H9 (cell line): ENCODE results near the gene USP12. TPM values are rescaled to one million over a fixed set of nuclear protein-coding genes. Genes with fewer than 3 reads are reported as not detected.

ENCODE experiments used
- DNase-seq: peaks from one replicate; pipeline ENCODE4 v3.0.0-alpha.2; 2017
- H2AFZ ChIP-seq: one replicate; pipeline ENCODE4 v1.6.1; 2013; ENCODE audit warnings: mild to moderate bottlenecking, low read length, control low read depth, moderate library complexity
- H2AK5ac ChIP-seq: 2 replicates; pipeline ENCODE4 v1.6.1; 2013; ENCODE audit warnings: low read length, control low read depth, mixed read lengths; ENCODE audit not compliant: insufficient read length
- H2BK120ac ChIP-seq: one replicate; pipeline ENCODE4 v1.6.1; 2013; ENCODE audit warnings: low read depth, mild to moderate bottlenecking, low read length, control low read depth, inconsistent platforms; ENCODE audit not compliant: poor library complexity, severe bottlenecking
- H2BK12ac ChIP-seq: 2 replicates; pipeline ENCODE4 v1.6.1; 2013; ENCODE audit warnings: low read length, control low read depth, mixed read lengths, low read depth; ENCODE audit not compliant: insufficient read length
- H2BK15ac ChIP-seq: 2 replicates; pipeline ENCODE4 v1.6.1; 2013; ENCODE audit warnings: low read depth, low read length, control low read depth
- H2BK20ac ChIP-seq: one replicate; pipeline ENCODE4 v1.6.1; 2013; ENCODE audit warnings: low read depth, mild to moderate bottlenecking, low read length, control low read depth, inconsistent platforms; ENCODE audit not compliant: poor library complexity, severe bottlenecking
- H2BK5ac ChIP-seq: 2 replicates; pipeline ENCODE4 v1.6.1; 2013; ENCODE audit warnings: low read length, control low read depth, mixed read lengths; ENCODE audit not compliant: insufficient read length
- H3K14ac ChIP-seq: 2 replicates; pipeline ENCODE4 v1.6.1; 2013; ENCODE audit warnings: low read length, control low read depth; ENCODE audit not compliant: insufficient read depth
- H3K18ac ChIP-seq: 2 replicates; pipeline ENCODE4 v1.6.1; 2013; ENCODE audit warnings: low read depth, mild to moderate bottlenecking, mixed read lengths, low read length, control low read depth; ENCODE audit not compliant: insufficient read length
- H3K23ac ChIP-seq: 2 replicates; pipeline ENCODE4 v1.6.1; 2013; ENCODE audit warnings: low read length, control low read depth, mixed read lengths, low read depth; ENCODE audit not compliant: insufficient read length
- H3K23me2 ChIP-seq: 2 replicates; pipeline ENCODE4 v1.6.1; 2013; ENCODE audit warnings: low read depth, mild to moderate bottlenecking, mixed read lengths, low read length, control low read depth; ENCODE audit not compliant: insufficient read length, poor library complexity, severe bottlenecking
- H3K27ac ChIP-seq: 2 replicates; pipeline ENCODE4 v1.5.1; 2013; ENCODE audit warnings: low read length, control low read depth, mixed read lengths, low read depth; ENCODE audit not compliant: insufficient read length
- H3K27me3 ChIP-seq: 2 replicates; pipeline ENCODE4 v1.6.1; 2013; ENCODE audit warnings: low read length, control low read depth, inconsistent platforms; ENCODE audit not compliant: insufficient read depth
- H3K4ac ChIP-seq: 2 replicates; pipeline ENCODE4 v1.6.1; 2013; ENCODE audit warnings: low read depth, mild to moderate bottlenecking, control low read depth, inconsistent platforms, low read length, moderate library complexity
- H3K4me1 ChIP-seq: 2 replicates; pipeline ENCODE4 v1.6.1; 2013; ENCODE audit warnings: low read length, control low read depth, inconsistent platforms; ENCODE audit not compliant: insufficient read depth
- H3K4me2 ChIP-seq: 2 replicates; pipeline ENCODE4 v1.6.1; 2013; ENCODE audit warnings: low read length, control low read depth, mixed read lengths; ENCODE audit not compliant: insufficient read length, insufficient read depth
- H3K56ac ChIP-seq: 2 replicates; pipeline ENCODE4 v1.6.1; 2013; ENCODE audit warnings: low read depth, mild to moderate bottlenecking, mixed read lengths, low read length, control low read depth; ENCODE audit not compliant: insufficient read length
- H3K79me1 ChIP-seq: 2 replicates; pipeline ENCODE4 v1.6.1; 2013; ENCODE audit warnings: low read depth, mild to moderate bottlenecking, moderate library complexity, low read length, control low read depth, inconsistent platforms; ENCODE audit not compliant: insufficient read depth, poor library complexity, severe bottlenecking
- H3K79me2 ChIP-seq: 2 replicates; pipeline ENCODE4 v1.6.1; 2013; ENCODE audit warnings: low read length, control low read depth, inconsistent platforms; ENCODE audit not compliant: insufficient read depth
- H3K9ac ChIP-seq: 2 replicates; pipeline ENCODE4 v1.6.1; 2013; ENCODE audit warnings: low read length, control low read depth, mixed read lengths; ENCODE audit not compliant: insufficient read length; ENCODE audit errors: extremely low read depth
- H3K9me3 ChIP-seq: one replicate; pipeline ENCODE4 v1.6.1; 2013; ENCODE audit warnings: low read depth, low read length, inconsistent platforms; ENCODE audit not compliant: control insufficient read depth
- H3T11ph ChIP-seq: one replicate; pipeline ENCODE4 v1.6.1; 2013; ENCODE audit warnings: mild to moderate bottlenecking, low read length, control low read depth, inconsistent platforms
- H4K20me1 ChIP-seq: one replicate; pipeline ENCODE4 v1.6.1; 2013; ENCODE audit not compliant: control insufficient read depth, insufficient read length, insufficient read depth
- H4K5ac ChIP-seq: 2 replicates; pipeline ENCODE4 v1.6.1; 2013; ENCODE audit warnings: low read depth, mild to moderate bottlenecking, mixed read lengths, low read length, control low read depth; ENCODE audit not compliant: insufficient read length
- H4K8ac ChIP-seq: replicated peaks from 2 replicates; pipeline ENCODE4 v1.6.1; 2013; ENCODE audit warnings: low read length, control low read depth, mixed read lengths, low read depth; ENCODE audit not compliant: insufficient read length
- H4K91ac ChIP-seq: 2 replicates; pipeline ENCODE4 v1.6.1; 2013; ENCODE audit warnings: low read depth, mild to moderate bottlenecking, moderate library complexity, mixed read lengths, low read length, control low read depth; ENCODE audit not compliant: insufficient read length
- H3K27ac Mint-ChIP-seq, 3 experiments: 2 replicates in 2 of 3; 3 replicates in 1 of 3; pipeline ENCODE4 v1.8.0; 2020 to 2021; ENCODE audit warnings: mixed read lengths in 3 of 3, mild to moderate bottlenecking in 1 of 3, moderate library complexity in 1 of 3
- H3K27me3 Mint-ChIP-seq: 2 replicates; pipeline ENCODE4 v1.8.0; 2021; ENCODE audit warnings: low read depth, mild to moderate bottlenecking, moderate library complexity, mixed read lengths
- H3K36me3 Mint-ChIP-seq, 3 experiments: 2 replicates in 2 of 3; 3 replicates in 1 of 3; pipeline ENCODE4 v1.8.0; 2020 to 2021; ENCODE audit warnings: low read depth in 3 of 3, mixed read lengths in 3 of 3; ENCODE audit not compliant: insufficient read depth in 1 of 3
- H3K4me1 Mint-ChIP-seq, 2 experiments: 2 replicates each; pipeline ENCODE4 v1.8.0; 2020; ENCODE audit warnings: mixed read lengths in 2 of 2
- H3K4me3 Mint-ChIP-seq, 2 experiments: 2 replicates in 1 of 2; 3 replicates in 1 of 2; pipeline ENCODE4 v1.8.0; 2020 to 2021; ENCODE audit warnings: mild to moderate bottlenecking in 2 of 2, mixed read lengths in 2 of 2, moderate library complexity in 1 of 2
- H3K9me3 Mint-ChIP-seq, 2 experiments: 2 replicates in 1 of 2; 3 replicates in 1 of 2; pipeline ENCODE4 v1.8.0; 2020; ENCODE audit warnings: mild to moderate bottlenecking in 2 of 2, mixed read lengths in 2 of 2, moderate library complexity in 1 of 2
- WGBS: extraction: QIAGEN DNeasy Blood & Tissue Kit; methylation state at CpG from one replicate; pipeline ENCODE4 v1.1.7; 2013; ENCODE audit warnings: missing lambda C conversion rate, low lambda C conversion rate, mixed read lengths; ENCODE audit not compliant: insufficient read length; ENCODE audit errors: extremely low coverage; 5-methylcytosine and 5-hydroxymethylcytosine counted together
- total RNA-seq: library from RNA; stranded (reverse); gene quantifications from 2 replicates; pipeline ENCODE4 v1.2.1, GENCODE V29; 2021
- TF ChIP-seq, protein P1 (sequence below): fragments of 200-600 bp; sonication (generic); conservative IDR thresholded peaks from 3 replicates; pipeline ENCODE4 v1.8.0; 2021; ENCODE audit warnings: antibody characterized with exemption, mild to moderate bottlenecking

The USP12 gene
- total RNA-seq, 1 experiment from 2014 or later: 24.8 TPM

- Mint-ChIP-seq H3K36me3 (peaks cover 7 to 31% (median 26%) of the 10 kb centered on the region in 3 experiments; a peak in 6 of 7 replicates), H3K4me1 (peaks cover 0 to 7% of the 10 kb centered on the region in 2 experiments; a peak in 2 of 4 replicates)
- H4K91ac ChIP-seq: no peak overlapping the region
Observed at GRCh38 chr13:27083183-27083582, 88.4 kb downstream of the USP12 start.

More at GRCh38 chr13:27083183-27083582, 88.4 kb downstream of the USP12 start:
- no peak overlapping the region for H3K14ac ChIP-seq
- H3K4me1 ChIP-seq: no peaks in the 10 kb centered on the region
- H3K4ac ChIP-seq: no peak overlapping the region
- no peak overlapping the region for H3K56ac ChIP-seq
- H3T11ph ChIP-seq: no peak overlapping the region
- H3K4me3 Mint-ChIP-seq: no peak overlapping the region
- H2AFZ ChIP-seq: no peak overlapping the region
- H3K9me3 Mint-ChIP-seq: no peaks in the 10 kb centered on the region; a peak in 2 of 5 replicates
- no peaks in the 10 kb centered on the region for H3K23me2 ChIP-seq
- no peaks in the 10 kb centered on the region for H3K79me2 ChIP-seq
- H3K27ac Mint-ChIP-seq: no peak overlapping the region
- no peak overlapping the region for H3K18ac ChIP-seq
- H3K23ac ChIP-seq: no peak overlapping the region
- no peak overlapping the region for H3K4me2 ChIP-seq
- H3K27me3 Mint-ChIP-seq: no peaks in the 10 kb centered on the region
- H3K79me1 ChIP-seq: no peaks in the 10 kb centered on the region
- WGBS: no CpG with 5 or more reads among the region's 4 CpGs
- no peak overlapping the region for H3K9ac ChIP-seq
- no peaks in the 10 kb centered on the region for H4K20me1 ChIP-seq
- H2BK12ac ChIP-seq: no peak overlapping the region
- H3K27ac ChIP-seq: no peak overlapping the region
- no peak overlapping the region for H2BK15ac ChIP-seq
- TF ChIP-seq, protein P1, sequence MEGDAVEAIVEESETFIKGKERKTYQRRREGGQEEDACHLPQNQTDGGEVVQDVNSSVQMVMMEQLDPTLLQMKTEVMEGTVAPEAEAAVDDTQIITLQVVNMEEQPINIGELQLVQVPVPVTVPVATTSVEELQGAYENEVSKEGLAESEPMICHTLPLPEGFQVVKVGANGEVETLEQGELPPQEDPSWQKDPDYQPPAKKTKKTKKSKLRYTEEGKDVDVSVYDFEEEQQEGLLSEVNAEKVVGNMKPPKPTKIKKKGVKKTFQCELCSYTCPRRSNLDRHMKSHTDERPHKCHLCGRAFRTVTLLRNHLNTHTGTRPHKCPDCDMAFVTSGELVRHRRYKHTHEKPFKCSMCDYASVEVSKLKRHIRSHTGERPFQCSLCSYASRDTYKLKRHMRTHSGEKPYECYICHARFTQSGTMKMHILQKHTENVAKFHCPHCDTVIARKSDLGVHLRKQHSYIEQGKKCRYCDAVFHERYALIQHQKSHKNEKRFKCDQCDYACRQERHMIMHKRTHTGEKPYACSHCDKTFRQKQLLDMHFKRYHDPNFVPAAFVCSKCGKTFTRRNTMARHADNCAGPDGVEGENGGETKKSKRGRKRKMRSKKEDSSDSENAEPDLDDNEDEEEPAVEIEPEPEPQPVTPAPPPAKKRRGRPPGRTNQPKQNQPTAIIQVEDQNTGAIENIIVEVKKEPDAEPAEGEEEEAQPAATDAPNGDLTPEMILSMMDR: no peak
- H2BK120ac ChIP-seq: no peak overlapping the region
- no peak for DNase-seq
- no peak overlapping the region for H2BK5ac ChIP-seq
- no peaks in the 10 kb centered on the region for H3K27me3 ChIP-seq
- H2BK20ac ChIP-seq: no peak overlapping the region
- H3K9me3 ChIP-seq: no peaks in the 10 kb centered on the region
- H4K8ac ChIP-seq: no peak overlapping the region
- no peak overlapping the region for H4K5ac ChIP-seq
- H2AK5ac ChIP-seq: no peak overlapping the region
